Measurements from ENCODE around the gene CDH4. TPM values are rescaled to one million over a fixed set of nuclear protein-coding genes. Genes with fewer than 3 reads are reported as not detected.

CDH4 gene
- total RNA-seq, 6 donors from 2014 or later, result 0.20 to 1.0 (median 0.40) TPM; not detected in 1

DNA sequence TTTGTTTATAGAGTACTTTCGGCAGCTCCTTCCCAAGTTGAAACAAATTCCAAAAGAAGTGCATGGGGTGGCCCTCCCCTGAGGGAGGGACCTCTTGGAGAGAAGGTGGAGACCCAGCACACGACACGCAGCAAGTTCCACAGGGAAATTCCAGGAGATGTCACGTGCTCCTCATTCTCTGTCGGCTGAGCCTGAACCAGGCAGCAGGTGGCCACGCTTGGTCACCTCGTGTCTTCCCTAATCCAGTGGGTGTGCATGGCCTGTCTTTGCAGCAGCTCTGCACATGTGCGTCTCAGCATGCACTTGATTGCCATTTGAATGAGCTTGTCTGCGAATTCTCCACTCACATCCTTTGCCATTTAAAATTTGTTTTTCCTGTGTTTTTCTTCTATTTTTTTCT, 357.4 kb downstream of the CDH4 start:
- Histone ChIP-seq H3K36me3 (no peaks in the 10 kb centered on the region), H3K9me3 (no peaks in the 10 kb centered on the region), H3K4me3 (no peak overlapping the region), H3K4me1 (no peaks in the 10 kb centered on the region), H3K27me3 (no peaks in the 10 kb centered on the region), H3K27ac (no peak overlapping the region)
- DNase-seq (no peak), ATAC-seq (ENCODE audit: low FRiP score in 2 of 2) (no peak)
- WGBS, 2 donors, result 65 to 70% methylated on average over 9 of the region's 9 CpGs
- TF ChIP-seq POLR2A (IDR thresholded peaks at IDR 0.05) (no peak), POLR2AphosphoS5 (IDR thresholded peaks at IDR 0.05) (no peak), EP300 (IDR thresholded peaks at IDR 0.05) (no peak)
- TF ChIP-seq, protein P1, sequence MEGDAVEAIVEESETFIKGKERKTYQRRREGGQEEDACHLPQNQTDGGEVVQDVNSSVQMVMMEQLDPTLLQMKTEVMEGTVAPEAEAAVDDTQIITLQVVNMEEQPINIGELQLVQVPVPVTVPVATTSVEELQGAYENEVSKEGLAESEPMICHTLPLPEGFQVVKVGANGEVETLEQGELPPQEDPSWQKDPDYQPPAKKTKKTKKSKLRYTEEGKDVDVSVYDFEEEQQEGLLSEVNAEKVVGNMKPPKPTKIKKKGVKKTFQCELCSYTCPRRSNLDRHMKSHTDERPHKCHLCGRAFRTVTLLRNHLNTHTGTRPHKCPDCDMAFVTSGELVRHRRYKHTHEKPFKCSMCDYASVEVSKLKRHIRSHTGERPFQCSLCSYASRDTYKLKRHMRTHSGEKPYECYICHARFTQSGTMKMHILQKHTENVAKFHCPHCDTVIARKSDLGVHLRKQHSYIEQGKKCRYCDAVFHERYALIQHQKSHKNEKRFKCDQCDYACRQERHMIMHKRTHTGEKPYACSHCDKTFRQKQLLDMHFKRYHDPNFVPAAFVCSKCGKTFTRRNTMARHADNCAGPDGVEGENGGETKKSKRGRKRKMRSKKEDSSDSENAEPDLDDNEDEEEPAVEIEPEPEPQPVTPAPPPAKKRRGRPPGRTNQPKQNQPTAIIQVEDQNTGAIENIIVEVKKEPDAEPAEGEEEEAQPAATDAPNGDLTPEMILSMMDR (IDR thresholded peaks at IDR 0.05), result no peak

DNA sequence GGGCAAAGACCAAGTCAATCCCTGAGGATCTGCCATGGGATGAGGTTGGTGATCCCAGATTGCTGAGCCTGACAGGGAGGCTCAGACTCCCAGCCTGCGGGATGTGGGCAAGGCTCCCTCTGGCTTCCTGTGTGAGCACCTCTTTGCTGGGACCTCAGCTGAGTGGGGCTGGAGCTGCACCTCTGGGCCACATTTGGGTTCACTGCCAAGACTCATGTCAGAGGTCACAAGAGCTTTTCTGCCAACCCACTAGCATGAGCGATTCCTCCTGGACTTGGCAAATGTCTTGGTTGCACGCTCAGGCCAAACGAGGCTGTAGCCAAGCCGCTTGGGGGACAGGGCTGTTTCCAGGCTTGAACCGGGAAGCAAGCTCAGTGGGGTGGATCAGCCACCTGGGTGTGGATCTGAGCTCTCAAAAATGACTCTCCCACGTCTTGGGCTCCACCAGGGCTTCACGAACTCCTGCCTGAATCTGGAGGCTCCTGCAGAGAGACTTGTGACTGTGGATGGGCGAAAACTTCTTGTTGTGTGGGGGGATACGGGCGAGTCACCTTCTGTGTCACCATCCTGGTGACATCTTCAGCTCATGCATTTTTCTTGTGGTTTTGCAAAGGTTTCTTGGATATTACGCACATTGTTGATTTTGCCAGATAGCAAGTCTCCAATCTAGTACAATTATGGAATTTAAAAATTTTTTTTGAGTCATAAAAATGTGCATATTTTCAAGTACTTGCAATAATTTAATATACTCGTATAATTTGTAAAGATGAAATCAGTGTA, 359.5 kb downstream of the CDH4 start:
- ATAC-seq (ENCODE audit: low FRiP score in 2 of 2) (no peak), DNase-seq (no peak)

DNA sequence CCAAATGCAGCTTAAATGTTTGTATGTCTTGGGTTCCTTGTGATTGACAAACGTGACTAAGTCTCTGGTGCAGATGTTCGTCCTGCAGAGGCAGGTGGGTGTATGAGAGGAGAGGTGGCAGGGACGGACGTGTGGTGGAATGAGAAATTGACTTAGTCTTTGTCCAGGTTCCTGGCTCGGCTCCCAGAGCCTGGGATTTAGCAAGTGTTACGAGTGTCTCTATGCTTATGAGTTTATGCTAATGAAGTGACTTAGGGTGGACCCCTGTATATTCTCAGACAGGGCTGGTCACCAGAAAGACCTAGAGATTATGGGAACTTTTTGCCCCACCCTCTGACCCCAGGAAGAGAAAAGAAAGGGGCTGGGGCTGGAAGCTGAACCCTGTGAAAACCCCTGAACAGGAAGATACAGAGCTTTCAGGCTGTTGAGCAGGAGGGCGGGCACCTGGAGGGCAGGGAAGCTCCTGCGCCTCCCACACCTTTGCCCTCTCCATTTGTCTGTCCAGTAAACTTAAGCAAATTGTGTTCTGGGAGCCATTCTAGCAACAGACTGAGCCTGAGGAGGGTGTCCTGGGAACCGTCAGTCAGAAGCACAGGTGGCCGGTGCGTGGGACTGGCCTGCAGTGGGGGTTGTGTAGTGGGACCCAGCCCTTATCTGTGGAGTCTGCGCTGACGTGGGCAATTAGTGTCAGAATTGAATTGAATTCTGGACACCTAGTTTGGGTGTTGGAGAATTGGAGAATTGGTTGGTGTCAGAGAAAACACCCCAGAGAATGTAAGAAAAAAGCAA, 362.1 kb downstream of the CDH4 start:
- WGBS, 2 donors, result 72% methylated on average over 13 of the region's 13 CpGs
- TF ChIP-seq POLR2A (IDR thresholded peaks at IDR 0.05), result no peak
- no peak for TF ChIP-seq EP300 (IDR thresholded peaks at IDR 0.05)
- no peaks in the 10 kb centered on the region for H3K4me1 ChIP-seq
- H3K9me3 ChIP-seq, result no peaks in the 10 kb centered on the region
- H3K27ac ChIP-seq, result no peak overlapping the region
- H3K36me3 ChIP-seq, result no peaks in the 10 kb centered on the region
- DNase-seq (no peak), ATAC-seq (ENCODE audit: low FRiP score in 2 of 2) (no peak)
- H3K4me3 ChIP-seq, result no peak overlapping the region
- H3K27me3 ChIP-seq, result no peaks in the 10 kb centered on the region

More for the DNA sequence above, 359.5 kb downstream of the CDH4 start:
- H3K27ac ChIP-seq, result no peak overlapping the region
- TF ChIP-seq POLR2A (IDR thresholded peaks at IDR 0.05) (no peak), EP300 (IDR thresholded peaks at IDR 0.05) (no peak), POLR2AphosphoS5 (IDR thresholded peaks at IDR 0.05) (no peak)
- TF ChIP-seq, protein P1 (IDR thresholded peaks at IDR 0.05), result no peak
- 59 to 71% methylated on average over 9 to 12 of the region's 13 CpGs for WGBS, 2 donors
- H3K27me3 ChIP-seq, result no peaks in the 10 kb centered on the region
- H3K9me3 ChIP-seq, result no peaks in the 10 kb centered on the region
- no peaks in the 10 kb centered on the region for H3K36me3 ChIP-seq
- H3K4me3 ChIP-seq, result no peak overlapping the region
- H3K4me1 ChIP-seq, result no peaks in the 10 kb centered on the region

DNA sequence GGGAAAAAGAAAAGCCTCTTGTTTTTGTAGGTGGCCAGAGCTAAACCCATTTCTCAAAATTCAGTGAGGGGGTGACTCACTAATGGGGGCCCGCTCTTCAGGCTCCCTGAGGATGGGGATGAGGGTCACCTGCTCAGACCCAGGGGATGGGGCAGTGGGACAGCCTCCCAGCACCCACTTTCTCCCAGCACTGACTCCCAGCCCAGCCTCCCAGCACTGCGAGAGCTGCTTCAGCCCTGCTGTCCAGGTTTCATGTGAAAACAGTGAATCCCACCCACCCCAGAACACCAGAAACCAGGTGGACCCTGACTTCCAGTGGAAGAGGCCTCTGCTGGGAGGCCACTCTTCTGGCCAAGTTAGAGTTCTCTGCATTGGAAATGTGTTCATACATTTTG, 362.6 kb downstream of the CDH4 start:
- 74 to 86% methylated on average over 2 of the region's 2 CpGs for WGBS, 2 donors
- ATAC-seq (ENCODE audit: low FRiP score in 2 of 2) (no peak), DNase-seq (no peak)
- Histone ChIP-seq H3K4me1 (no peaks in the 10 kb centered on the region), H3K36me3 (no peaks in the 10 kb centered on the region), H3K27me3 (no peaks in the 10 kb centered on the region), H3K9me3 (no peaks in the 10 kb centered on the region), H3K27ac (no peak overlapping the region), H3K4me3 (no peak overlapping the region)
- TF ChIP-seq, protein P1 (IDR thresholded peaks at IDR 0.05), result no peak
- TF ChIP-seq POLR2AphosphoS5 (IDR thresholded peaks at IDR 0.05) (no peak), EP300 (IDR thresholded peaks at IDR 0.05) (no peak), POLR2A (IDR thresholded peaks at IDR 0.05) (no peak)

DNA sequence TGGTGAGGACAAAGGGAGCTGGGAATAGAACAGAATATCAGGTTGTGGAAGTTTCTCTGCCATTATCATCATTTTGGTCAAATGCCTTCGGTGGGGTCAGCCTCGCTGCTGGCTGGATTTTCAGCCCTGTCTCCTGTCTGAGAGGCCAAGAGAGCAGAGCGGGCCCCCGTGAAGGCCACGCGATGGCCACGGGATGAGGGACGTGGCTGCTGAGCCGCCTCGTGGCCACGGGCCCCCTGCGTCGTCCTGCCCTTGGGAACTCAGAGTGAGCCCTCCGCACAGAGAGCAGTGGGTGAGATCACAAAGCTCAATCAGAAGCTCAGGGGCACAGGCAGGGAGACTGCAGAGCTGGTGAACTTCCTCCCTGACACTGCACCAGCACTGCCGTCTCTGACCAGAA, 363.7 kb downstream of the CDH4 start:
- WGBS, 2 donors, result 91 to 94% methylated on average over 9 to 15 of the region's 15 CpGs
- H3K36me3 ChIP-seq, result no peaks in the 10 kb centered on the region
- no peaks in the 10 kb centered on the region for H3K4me1 ChIP-seq
- H3K4me3 ChIP-seq, result no peak overlapping the region
- DNase-seq (peak in 1 of 2 donors; percentile 62), ATAC-seq (ENCODE audit: low FRiP score in 2 of 2) (no peak)
- TF ChIP-seq EP300 (IDR thresholded peaks at IDR 0.05), result no peak
- TF ChIP-seq, protein P1 (IDR thresholded peaks at IDR 0.05), result no peak
- no peak for TF ChIP-seq POLR2AphosphoS5 (IDR thresholded peaks at IDR 0.05)
- no peak for TF ChIP-seq POLR2A (IDR thresholded peaks at IDR 0.05)
- H3K27me3 ChIP-seq, result no peaks in the 10 kb centered on the region
- no peaks in the 10 kb centered on the region for H3K9me3 ChIP-seq
- no peak overlapping the region for H3K27ac ChIP-seq

Measured in upper lobe of left lung (tissue), 6 donors.